OCI-LY7 (cell line): Measurements from ENCODE around the gene XPNPEP2.

ENCODE experiments used
- CTCF ChIP-seq: fragments of 200-600 bp; sonication (generic); conservative IDR thresholded peaks from 2 replicates; pipeline ENCODE4 v1.5.1; 2014; ENCODE audit warnings: mild to moderate bottlenecking, antibody characterized with exemption, low read length, moderate library complexity, mixed read lengths
- EZH2phosphoT487 ChIP-seq: fragments of 200-600 bp; sonication (generic); IDR thresholded peaks from 2 replicates; pipeline ENCODE4 v1.6.1; 2018; ENCODE audit warnings: low read depth, borderline replicate concordance, mild to moderate bottlenecking, mixed run types, antibody characterized with exemption, low read length, moderate library complexity, mixed read lengths

- TF ChIP-seq EZH2phosphoT487 (no peak), CTCF (no peak)
Measured at GRCh38 chrX:129760981-129761380, 22.2 kb downstream of the XPNPEP2 start.
